Gastrocnemius medialis (tissue), 4 donors: ENCODE results near the gene LMX1A.

Source experiments
- CTCF ChIP-seq, 5 experiments: fragments of 450-650 bp in 3 of 5; fragments of 200-600 bp in 2 of 5; sonication (generic) in 2 of 5; IDR thresholded peaks in 4 of 5; conservative IDR thresholded peaks in 1 of 5; 1 replicate in 4 of 5; 2 replicates in 1 of 5; pipeline ENCODE4 v1.5.1; 2016 to 2019; ENCODE audit warnings: antibody characterized with exemption in 5 of 5, mild to moderate bottlenecking in 3 of 5, moderate library complexity in 3 of 5
- POLR2A ChIP-seq, 2 donors: fragments of 450-650 bp; IDR thresholded peaks; one replicate each; pipeline ENCODE4 v1.6.1; 2017; ENCODE audit warnings: antibody characterized with exemption in 2 of 2, mild to moderate bottlenecking in 2 of 2, moderate library complexity in 2 of 2

- TF ChIP-seq POLR2A (IDR thresholded peaks at IDR 0.05) (no peak), CTCF (IDR thresholded peaks at IDR 0.05 in 4 of 5, conservative IDR thresholded peaks at IDR 0.05 in 1 of 5) (no peak)
Observed at GRCh38 chr1:165265196-165265838, 91.2 kb downstream of the LMX1A start.
